Activated CD8-positive, alpha-beta memory T cell treated with anti-CD3 and anti-CD28 coated beads for 48 hours (primary cell): ENCODE results near the gene KHDC3L.
A peak's percentile ranks its signal among the peaks of the same experiment; 100 is the strongest.
"Not testable (repeated sequence)": the region's sequence is repeated elsewhere in the genome, so short reads cannot be mapped to it uniquely, and the experiment has no call there.

Experiments
- DNase-seq, 3 experiments: peaks; one replicate each; pipeline ENCODE4 v3.0.0-alpha.2; 2020; ENCODE audit warnings: low read depth in 2 of 3, low spot score in 2 of 3

The KHDC3L gene

DNA sequence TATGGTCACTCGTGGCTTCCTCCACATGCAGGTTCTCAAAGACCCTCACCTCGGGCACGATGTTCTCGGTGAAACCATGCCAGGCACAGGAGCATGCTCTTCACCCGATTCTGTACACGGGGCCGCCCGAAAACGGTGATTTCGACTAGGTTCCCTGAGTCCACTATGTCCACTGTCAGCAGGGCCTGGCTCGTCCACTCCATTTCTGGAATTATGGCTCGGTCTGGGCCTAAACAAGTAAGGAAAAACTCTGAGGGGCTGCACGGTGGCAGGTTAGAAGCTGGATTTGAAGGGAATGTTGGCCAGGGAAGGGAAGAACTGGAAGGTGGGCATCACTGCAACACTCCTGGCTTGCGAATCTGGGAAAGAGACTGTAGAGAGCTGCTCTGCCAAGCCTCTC is 6.7 kb downstream of the KHDC3L start:
- no peak for DNase-seq

DNA sequence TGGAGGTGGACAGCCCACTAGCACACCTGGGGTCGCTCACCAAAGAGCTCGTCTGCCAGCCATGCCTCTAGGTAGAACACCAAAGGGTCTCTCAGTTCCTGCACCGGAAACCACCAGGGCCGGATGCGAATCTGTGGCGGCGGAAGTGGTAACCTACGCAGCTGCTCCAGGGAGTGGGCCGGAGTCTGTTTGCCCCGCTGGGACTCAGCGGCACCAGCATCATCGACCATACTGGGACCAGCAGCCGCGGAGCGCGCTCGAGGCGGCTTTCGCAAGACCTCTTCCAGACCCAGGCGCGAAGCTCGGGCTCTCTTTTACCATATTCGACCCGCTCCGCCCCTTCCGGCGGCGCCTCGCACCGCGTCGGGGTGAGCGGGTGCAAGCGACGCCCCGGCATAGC is 7.1 kb downstream of the KHDC3L start, which contains the start of gene OOEP:
TSS of gene OOEP (minus strand) at position 335 of the 400 bp plus-strand sequence. CDS start at position 230, 105 bp downstream.
- no peak for DNase-seq

DNA sequence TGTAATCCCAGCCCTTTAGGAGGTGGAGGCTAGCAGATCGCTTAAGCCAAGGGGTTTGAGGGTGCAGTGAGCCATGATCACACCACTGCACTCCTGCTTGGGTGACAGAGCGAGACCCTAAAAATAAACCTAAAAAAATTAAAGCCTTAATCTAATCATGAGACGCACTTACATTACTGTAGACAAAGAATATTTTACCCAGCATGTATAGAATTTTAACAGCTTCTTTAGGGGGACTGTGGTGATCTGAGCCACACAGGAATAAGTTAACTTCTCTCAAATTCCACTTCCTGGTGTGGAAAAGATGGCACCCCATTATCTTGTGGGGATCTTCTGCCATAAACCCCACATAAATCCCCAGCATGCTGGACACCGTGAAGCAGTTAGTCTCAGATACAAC is 9.5 kb downstream of the KHDC3L start:
- DNase-seq: no peak

DNA sequence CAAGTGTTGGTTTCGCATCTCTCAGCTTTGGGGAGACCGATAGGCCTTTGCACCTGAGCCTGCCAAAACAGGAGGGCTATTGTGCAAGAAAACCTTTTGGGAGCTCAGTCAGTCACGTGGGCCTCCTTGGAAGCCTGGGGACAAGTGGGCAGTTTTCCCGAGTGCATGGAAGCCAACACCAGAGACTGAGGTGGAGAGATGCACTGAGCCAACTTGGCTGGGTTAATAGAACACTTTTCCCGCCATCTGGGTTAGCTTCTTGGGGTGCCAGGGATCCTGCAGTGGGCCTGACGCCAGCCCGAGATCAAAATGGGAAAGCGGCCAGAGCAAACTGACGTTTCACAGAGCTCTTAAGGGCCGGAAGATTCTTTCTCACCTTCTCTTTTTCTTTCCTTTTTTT is 10.1 kb downstream of the KHDC3L start:
- no peak for DNase-seq

DNA sequence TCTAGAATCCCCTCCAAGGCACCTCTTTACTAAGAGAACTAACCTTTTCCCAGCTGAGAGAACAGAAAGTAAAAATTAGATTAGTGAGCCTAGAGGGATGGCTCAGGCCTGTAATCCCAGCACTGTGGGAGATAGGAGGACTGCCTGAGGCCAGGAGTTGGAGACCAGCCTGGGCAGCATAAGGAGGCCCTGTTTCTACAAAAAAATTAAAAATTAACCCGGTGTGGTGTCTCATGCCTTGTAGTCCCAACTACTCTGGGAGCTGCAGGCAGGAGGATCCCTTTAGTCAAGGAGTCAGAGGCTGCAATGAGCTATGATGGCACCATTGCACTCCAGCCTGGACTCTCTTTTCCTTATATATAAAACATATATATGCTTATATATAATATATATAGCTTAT is 12.8 kb downstream of the KHDC3L start:
- DNase-seq: no peak

DNA sequence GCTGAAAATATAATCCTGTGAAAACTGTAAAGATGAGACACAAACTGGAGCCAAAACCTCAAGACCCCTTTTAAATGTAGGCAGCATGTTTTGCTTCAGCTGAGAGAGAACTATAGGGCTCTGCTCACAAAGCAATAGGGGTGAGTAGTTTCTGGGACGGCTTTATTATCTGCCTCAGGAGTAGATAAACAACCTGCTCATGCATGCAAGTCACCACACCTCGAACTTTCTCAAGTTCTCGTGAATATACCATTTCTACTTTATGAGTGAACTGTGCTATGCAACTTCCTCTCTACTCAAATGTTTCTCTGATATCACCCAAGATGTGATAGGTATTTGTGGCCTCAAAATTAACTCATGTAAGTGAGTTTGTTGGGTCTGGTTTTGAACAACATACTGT is 14.8 kb downstream of the KHDC3L start:
- DNase-seq: no peak

DNA sequence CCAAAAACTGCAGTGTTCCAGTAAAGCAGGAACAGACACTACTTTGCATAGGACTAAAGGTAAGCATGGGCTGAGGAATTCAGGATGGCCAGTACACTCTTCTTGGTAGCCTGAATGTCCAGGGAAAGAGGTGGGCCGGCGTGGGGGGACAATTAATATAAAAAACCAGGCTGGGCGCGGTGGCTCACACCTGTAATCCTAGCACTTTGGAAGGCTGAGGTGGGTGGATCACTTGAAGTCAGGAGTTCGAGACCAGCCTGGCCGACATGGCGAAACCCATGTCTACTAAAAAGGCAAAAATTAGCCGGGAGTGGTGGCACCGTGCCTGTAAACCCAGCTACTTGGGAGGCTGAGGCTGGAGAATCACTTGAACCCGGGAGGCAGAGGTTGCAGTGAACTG is 19.1 kb downstream of the KHDC3L start:
- DNase-seq: not testable (repeated sequence)

DNA sequence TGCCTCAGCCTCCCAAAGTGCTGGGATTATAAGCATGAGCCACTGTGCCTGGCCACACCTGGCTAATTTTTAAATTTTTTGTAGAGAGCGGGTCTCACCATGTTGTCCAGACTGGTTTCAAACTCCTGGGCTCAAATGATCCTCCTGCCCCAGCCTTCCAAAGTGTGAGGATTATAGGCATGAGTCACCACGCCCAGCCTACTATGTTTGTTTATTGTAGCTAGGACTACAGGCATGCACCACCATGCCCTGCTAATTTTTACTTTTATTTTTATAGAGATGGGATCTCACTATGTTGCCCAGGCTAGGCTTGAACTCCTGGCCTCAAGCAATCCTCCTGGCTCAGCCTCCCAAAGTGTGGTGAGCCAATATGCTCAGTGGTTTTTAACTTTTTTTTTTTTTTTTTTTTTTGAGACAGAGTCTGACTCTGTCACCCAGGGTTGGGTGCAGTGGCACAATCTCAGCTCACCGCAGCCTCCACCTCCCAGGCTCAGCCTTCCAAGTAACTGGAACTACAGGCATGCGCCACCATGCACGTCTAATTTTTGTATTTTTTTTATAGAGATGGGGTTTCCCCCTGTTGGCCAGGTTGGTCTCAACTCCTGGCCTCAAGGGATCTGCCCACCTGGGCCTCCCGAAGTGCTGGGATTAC is 20.1 kb downstream of the KHDC3L start:
- no peak for DNase-seq

DNA sequence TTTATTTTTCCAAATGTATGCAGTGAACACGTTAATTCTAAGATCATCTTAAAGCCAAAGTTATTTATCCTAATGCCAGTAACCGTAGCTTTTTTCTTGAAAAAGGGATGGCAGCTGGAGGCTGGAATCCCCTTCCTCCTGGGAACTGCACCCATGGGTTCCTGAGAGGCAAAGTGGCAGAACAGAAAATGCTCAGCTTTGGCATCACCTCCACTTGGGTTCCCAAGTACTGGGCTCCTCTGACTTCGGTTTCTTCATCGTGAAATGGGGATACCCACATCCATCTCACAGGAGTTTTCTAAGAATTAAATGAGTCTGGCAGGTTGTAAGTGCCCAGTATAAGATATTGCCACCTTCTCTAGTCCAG is 26.0 kb downstream of the KHDC3L start:
- DNase-seq: no peak

DNA sequence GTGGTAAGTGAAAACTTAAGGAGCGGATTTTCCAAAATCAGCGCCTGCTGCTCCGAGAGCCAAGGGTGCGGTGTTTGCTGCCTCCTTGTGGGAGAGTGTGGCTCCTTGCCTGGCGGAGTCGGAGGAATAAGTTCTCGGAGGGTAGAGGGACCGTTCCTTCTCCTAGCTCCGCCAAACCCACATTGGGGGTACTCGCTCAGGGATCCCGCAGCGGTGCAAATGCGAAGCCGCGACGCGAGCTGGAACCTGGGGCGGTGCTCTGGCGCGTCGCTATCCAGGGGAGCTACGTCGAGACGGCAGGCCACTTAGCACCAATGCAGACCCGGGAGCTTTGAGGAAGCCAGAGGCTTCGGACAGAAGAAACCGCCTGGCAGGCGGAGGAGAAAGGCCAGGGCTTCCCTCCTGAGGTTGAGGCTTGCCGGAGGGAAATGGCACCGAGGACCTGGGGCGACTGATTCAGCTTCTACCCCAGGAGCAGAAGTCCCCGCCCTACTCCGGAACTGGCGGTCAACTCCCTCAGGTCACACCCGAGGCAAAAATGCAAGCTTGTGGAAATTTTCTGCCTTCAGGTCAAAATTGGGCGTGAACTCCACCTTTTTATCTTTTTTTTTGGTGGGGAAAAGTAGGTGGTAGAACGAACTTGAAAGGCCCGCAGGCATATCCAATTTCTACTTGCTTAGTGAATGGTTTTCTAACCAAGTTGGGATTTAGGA is 26.5 kb downstream of the KHDC3L start:
- peak; percentile 27 to 35 (median 27) for DNase-seq

DNA sequence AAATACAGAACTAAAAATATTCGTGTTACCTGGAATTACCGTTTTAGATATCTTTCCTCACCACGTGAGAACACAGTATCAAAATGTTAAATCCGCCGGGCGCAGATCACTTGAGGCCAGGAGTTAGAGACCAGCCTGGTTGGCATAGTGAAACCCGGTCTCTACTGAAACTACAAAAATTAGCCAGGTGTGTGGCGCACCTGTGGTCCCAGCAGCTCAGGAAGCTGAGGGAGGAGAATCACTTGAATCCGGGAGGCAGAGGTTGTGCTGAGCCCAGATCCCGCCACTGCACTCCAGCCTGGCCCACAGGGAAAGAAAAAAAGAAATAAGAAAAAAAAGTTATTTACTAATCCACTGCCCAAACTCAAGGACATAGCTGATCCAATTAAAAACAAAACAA is 27.4 kb downstream of the KHDC3L start:
- no peak for DNase-seq

DNA sequence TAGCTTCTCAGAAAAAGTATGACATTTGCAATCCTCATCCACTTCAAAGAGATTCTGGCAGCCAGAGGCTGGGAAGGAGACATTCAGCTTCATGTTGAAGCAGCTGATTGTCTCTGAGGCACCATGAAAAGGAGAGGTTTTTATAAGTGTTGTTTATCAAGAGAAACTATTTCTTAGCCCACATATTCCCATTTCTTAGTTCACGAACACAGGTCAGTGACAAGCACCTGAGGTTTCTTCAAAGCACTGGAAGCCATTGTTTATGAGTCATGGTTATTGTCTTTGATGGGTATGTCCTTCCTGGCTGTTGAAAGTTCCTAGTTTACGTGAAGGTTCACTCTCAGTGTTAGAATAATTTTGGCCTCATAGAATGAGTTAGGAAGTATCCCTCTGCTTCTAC is 29.2 kb downstream of the KHDC3L start:
- no peak for DNase-seq

DNA sequence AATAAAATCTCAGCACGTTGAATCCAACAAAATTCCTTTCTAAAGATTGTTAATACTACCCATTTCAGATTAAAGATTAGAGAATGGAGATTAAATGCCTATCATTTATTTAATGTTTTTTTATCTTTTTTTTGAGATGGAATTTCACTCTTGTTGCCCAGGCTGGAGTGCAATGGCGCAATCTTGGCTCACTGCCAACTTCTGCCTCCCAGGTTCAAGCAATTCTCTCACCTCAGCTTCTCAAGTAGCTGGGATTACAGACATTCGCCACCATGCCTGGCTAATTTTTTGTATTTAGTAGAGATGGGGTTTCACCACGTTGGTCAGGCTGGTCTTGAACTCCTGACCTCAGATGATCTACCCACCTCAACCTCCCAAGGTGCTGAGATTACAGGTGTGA is 29.7 kb downstream of the KHDC3L start:
- not testable (repeated sequence) for DNase-seq

DNA sequence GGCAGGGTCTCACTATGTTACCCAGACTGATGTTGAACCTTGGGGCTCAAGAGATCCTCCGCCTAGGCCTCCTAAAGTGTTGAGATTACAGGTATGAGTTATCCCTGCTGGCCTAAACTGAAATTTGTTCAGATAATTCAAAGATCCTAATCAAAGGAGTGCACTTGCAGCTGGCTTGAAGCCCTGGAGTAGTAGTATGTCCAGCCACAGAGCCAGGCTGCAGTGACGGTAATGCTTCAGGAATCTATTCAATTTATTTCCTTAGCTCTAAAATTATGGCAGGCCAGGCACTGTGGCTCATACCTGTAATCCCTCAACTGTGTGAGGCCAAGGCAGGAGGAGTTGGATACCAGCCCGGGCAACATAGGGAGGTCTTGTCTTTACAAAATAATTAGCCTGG is 30.8 kb downstream of the KHDC3L start:
- no peak for DNase-seq

DNA sequence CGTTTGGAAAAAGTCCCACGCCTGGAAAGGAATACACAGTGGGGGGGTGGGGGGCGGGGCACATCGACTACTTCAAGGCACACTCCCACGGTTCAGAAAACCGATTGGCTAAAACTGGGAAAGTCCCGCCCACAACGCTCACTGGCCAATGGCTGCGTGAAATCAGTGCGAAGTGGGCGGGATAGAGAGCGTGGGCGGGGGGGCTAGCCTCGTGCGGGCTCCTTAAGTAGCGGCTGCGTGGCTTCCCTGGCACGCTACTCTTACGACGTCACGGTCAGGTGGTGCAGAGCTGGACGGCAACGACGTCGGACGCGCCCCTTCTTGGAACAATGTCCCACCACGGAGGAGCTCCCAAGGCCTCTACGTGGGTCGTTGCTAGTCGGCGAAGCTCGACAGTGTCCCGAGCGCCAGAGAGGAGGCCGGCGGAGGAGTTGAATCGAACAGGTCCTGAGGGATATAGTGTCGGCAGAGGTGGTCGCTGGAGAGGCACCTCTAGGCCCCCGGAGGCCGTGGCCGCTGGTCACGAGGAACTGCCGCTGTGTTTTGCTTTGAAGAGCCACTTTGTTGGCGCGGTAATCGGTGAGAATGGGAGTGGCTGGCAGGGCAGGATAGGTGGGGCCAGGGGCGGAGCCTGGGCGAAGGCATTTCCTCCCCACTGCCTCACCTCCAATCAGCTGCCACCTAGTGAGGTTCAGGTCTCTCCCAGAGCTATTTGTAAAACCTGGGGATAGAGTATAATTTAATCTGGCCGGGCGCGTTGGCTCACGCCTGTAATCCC is 32.3 kb downstream of the KHDC3L start, which contains the start of gene DDX43:
TSS of gene DDX43 (plus strand) at position 252 of the 778 bp plus-strand sequence. CDS start at position 330, 78 bp downstream.
- DNase-seq: no peak

DNA sequence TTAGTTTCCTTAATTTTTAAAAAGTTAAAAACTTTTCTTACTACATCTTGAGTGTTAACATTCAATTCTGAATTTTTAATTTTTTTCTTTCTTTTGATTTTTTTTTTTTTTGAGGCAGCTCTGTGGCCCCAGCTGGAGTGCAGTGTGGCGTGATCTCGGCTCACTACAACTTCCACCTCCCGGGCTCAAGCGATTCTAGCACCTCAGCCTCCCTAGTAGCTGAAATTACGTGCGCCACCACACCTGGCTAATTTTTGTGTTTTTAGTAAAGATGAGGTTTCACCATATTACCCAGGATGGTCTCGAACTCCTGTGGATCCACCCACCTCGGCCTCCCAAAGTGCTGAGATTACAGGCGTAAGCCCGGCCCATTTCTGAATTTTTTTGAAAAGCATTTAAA is 33.4 kb downstream of the KHDC3L start:
- DNase-seq: no peak

DNA sequence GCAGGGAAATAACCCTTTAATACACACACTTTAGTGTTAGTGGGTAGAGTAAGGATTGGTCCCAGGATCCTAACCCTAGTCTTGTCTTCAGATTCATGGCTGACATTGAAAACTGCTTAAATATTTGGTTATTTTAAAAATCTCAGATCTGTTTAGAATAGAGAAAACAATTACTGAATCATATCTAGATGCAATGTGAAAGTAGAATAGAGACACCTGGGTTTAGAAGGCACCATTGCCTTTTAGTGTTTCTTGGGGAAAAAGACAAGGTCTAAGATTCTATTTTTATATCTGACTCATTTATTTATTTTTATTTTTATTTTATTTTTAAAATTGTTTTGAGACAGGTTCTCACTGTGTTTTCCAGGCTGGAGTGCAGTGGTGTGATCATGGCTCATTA is 38.2 kb downstream of the KHDC3L start:
- no peak for DNase-seq

DNA sequence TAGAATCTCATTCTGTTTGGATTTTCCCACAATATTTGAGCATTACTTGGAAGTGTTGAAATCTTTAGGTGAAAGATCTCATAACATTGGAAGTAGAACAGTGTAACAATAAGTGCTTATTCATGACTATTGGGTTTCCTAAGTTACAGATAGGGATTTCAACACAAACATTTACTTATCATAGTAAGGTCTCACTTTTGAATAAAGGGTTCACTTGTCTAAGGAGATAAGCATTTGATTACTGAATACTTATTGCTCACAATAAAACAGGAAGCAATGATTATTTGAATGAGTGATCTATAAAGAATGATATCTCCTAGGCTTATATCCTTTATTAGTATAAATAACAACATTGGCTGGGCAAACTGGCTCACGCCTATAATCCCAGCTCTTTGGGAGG is 46.9 kb downstream of the KHDC3L start:
- no peak for DNase-seq

DNA sequence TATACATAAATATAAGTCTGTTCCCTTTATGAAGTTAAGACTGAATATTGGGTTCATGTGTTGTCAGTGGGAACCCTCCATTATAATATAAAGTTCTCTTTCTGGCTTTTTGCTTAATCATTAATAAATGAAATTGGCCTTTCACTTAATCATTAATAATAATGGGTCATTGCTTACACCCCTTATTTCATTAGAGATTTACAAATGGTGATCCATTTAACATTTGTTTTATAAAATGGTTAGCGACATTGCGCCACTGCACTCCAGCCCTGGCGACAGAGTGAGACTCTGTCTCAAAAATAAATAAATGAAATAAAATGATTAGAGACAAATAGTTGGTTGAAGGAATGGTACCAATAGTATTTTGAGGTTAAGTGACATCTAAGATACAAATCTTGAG is 50.6 kb downstream of the KHDC3L start:
- DNase-seq: no peak
